GM12878 (cell line): ENCODE data around the gene DHRS7C. TPM values are rescaled to one million over a fixed set of nuclear protein-coding genes. Genes with fewer than 3 reads are reported as not detected.

Experiments
- ATAC-seq: fragments of 200-7000 bp; cut with Tn5 transposase; 3 replicates; pipeline ENCODE4 v1.9.1; 2020; ENCODE audit warnings: mild to moderate bottlenecking, moderate library complexity
- BruUV-seq: library from RNA; stranded (reverse); fragments of 400-500 nt; replicated peaks from 2 replicates; lab custom pipeline; 2021; lab: Mats Ljungman, UMichigan
- CTCF ChIA-PET: fragments of 300-600 bp; sonication (Branson Sonifier 250); formaldehyde crosslinking; extraction: SDS; loops from one replicate; lab custom pipeline; 2021; ENCODE audit warnings: inconsistent platforms; lab: Yijun Ruan, JAX
- POLR2A ChIA-PET: fragments of 350-600 bp; formaldehyde crosslinking; extraction: SDS; loops from one replicate; lab custom pipeline; 2021; ENCODE audit warnings: inconsistent platforms; lab: Charles Lee
- RAD21 ChIA-PET: fragments of 300-600 bp; sonication (Branson Sonifier 250); formaldehyde crosslinking; loops from one replicate; lab custom pipeline; 2023; ENCODE audit warnings: antibody characterized with exemption; ENCODE audit not compliant: unreplicated experiment; lab: Charles Lee
- SMC1A ChIA-PET: fragments of 300-600 bp; sonication (Branson Sonifier 250); formaldehyde crosslinking; loops from one replicate; lab custom pipeline; 2023; ENCODE audit not compliant: unreplicated experiment, uncharacterized antibody; lab: Charles Lee
- DNase-seq: peaks from one replicate; pipeline ENCODE4 v3.0.0-alpha.2; 2011; ENCODE audit warnings: low read depth, low spot score
- FAIRE-seq: peaks from 3 replicates; lab custom pipeline; 2011; peaks lifted over from hg19 to GRCh38; lab: Jason Lieb, UNC
- H2AFZ ChIP-seq: 2 replicates; pipeline ENCODE4 v1.6.0; 2011; ENCODE audit warnings: low read depth, low read length, control low read depth; ENCODE audit not compliant: control insufficient read depth
- H3K27ac ChIP-seq: 2 replicates; pipeline ENCODE4 v1.5.1; 2011; ENCODE audit warnings: control low read depth; ENCODE audit not compliant: control insufficient read depth, insufficient read depth
- H3K27me3 ChIP-seq, 2 experiments: replicated peaks in 1 of 2; 2 replicates each; pipeline versions ENCODE4 v1.6.0 to v1.6.1; 2011; ENCODE audit warnings: low read length in 1 of 2; ENCODE audit not compliant: control insufficient read depth in 2 of 2, insufficient read depth in 2 of 2
- H3K36me3 ChIP-seq, 2 experiments: 2 replicates each; pipeline ENCODE4 v1.5.1; 2011; ENCODE audit warnings: low read length in 1 of 2; ENCODE audit not compliant: control insufficient read depth in 2 of 2, insufficient read depth in 2 of 2
- H3K4me1 ChIP-seq: 2 replicates; pipeline ENCODE4 v1.6.1; 2011; ENCODE audit warnings: mild to moderate bottlenecking, low read length, moderate library complexity, mixed read lengths; ENCODE audit not compliant: control insufficient read depth, insufficient read depth
- H3K4me2 ChIP-seq: 2 replicates; pipeline ENCODE4 v1.6.0; 2011; ENCODE audit warnings: control low read depth; ENCODE audit not compliant: control insufficient read depth, insufficient read depth
- H3K4me3 ChIP-seq: fragments of 200-600 bp; sonication (generic); 2 replicates; pipeline ENCODE4 v1.5.1; 2016
- H3K79me2 ChIP-seq: 2 replicates; pipeline ENCODE4 v1.6.0; 2011; ENCODE audit warnings: low read length; ENCODE audit not compliant: control insufficient read depth, insufficient read depth
- H3K9ac ChIP-seq: 2 replicates; pipeline ENCODE4 v1.8.0; 2011; ENCODE audit warnings: low read length, control low read depth, mixed read lengths; ENCODE audit not compliant: control insufficient read depth, insufficient read depth
- H3K9me3 ChIP-seq: replicated peaks from 3 replicates; pipeline ENCODE4 v1.5.1; 2011; ENCODE audit warnings: mild to moderate bottlenecking, low read length; ENCODE audit not compliant: control insufficient read depth, insufficient read depth
- H4K20me1 ChIP-seq: 2 replicates; pipeline ENCODE4 v1.6.0; 2011; ENCODE audit not compliant: control insufficient read depth, insufficient read depth
- BCLAF1 ChIP-seq: fragments of 450-650 bp; IDR thresholded peaks from 2 replicates; pipeline ENCODE4 v1.6.1; 2017; ENCODE audit warnings: antibody characterized with exemption, mild to moderate bottlenecking, moderate library complexity
- CEBPB ChIP-seq, 2 experiments: fragments of 150-350 bp in 1 of 2; IDR thresholded peaks; 2 replicates each; pipeline ENCODE4 v1.6.1; 2012 to 2014; ENCODE audit warnings: low read depth in 2 of 2, low read length in 2 of 2, borderline replicate concordance in 1 of 2, inconsistent platforms in 1 of 2
- IRF4 ChIP-seq: IDR thresholded peaks from 2 replicates; pipeline ENCODE4 v1.6.1; 2011; ENCODE audit warnings: low read depth, low read length
- MXI1 ChIP-seq: fragments of 150-350 bp; IDR thresholded peaks from 2 replicates; pipeline ENCODE4 v1.6.1; 2011; ENCODE audit warnings: low read depth, mild to moderate bottlenecking, inconsistent platforms, low read length, improper control_type of control experiment
- NFYB ChIP-seq: IDR thresholded peaks from 2 replicates; pipeline ENCODE4 v1.6.1; 2011; ENCODE audit warnings: low read depth, mild to moderate bottlenecking, low read length, improper control_type of control experiment, moderate library complexity; ENCODE audit not compliant: insufficient read depth
- NR2C2 ChIP-seq: IDR thresholded peaks from 2 replicates; pipeline ENCODE4 v1.6.1; 2011; ENCODE audit warnings: borderline replicate concordance, low read depth; ENCODE audit not compliant: control insufficient read depth, insufficient read length
- PBX3 ChIP-seq: IDR thresholded peaks from 2 replicates; pipeline ENCODE4 v1.6.1; 2011; ENCODE audit warnings: mild to moderate bottlenecking, low read depth, low read length, moderate library complexity; ENCODE audit not compliant: insufficient replicate concordance
- POLR2AphosphoS2 ChIP-seq: IDR thresholded peaks from 2 replicates; pipeline ENCODE4 v1.6.1; 2011; ENCODE audit warnings: low read depth, mild to moderate bottlenecking, low read length, improper control_type of control experiment, moderate library complexity
- SPI1 ChIP-seq: IDR thresholded peaks from 2 replicates; pipeline ENCODE4 v1.6.1; 2011; ENCODE audit warnings: low read depth, mild to moderate bottlenecking, low read length, moderate library complexity, borderline replicate concordance; ENCODE audit not compliant: insufficient read depth
- STAT1 ChIP-seq: fragments of 450-650 bp; conservative IDR thresholded peaks from 2 replicates; pipeline ENCODE4 v1.6.1; 2014; ENCODE audit warnings: antibody characterized with exemption, mild to moderate bottlenecking
- TBL1XR1 ChIP-seq: IDR thresholded peaks from 2 replicates; pipeline ENCODE4 v1.6.1; 2012; ENCODE audit warnings: low read depth, low read length, improper control_type of control experiment
- WRNIP1 ChIP-seq: IDR thresholded peaks from 2 replicates; pipeline ENCODE4 v1.6.1; 2011; ENCODE audit warnings: low read depth, low read length, improper control_type of control experiment, borderline replicate concordance
- YY1 ChIP-seq: IDR thresholded peaks from 2 replicates; pipeline ENCODE4 v1.6.1; 2011; ENCODE audit warnings: low read depth, mild to moderate bottlenecking, low read length
- WGBS: methylation state at CpG from one replicate; pipeline ENCODE4 v1.1.6; 2016; ENCODE audit warnings: low lambda C conversion rate; ENCODE audit not compliant: insufficient replicate concordance, insufficient coverage; ENCODE audit errors: missing lambda C conversion rate; 5-methylcytosine and 5-hydroxymethylcytosine counted together
- in situ Hi-C: fragments of 300-500 bp; cut with MboI; formaldehyde crosslinking; loops from 9 replicates; pipeline ENCODE4 v1.14.3; 2018; ENCODE audit warnings: mixed read lengths
- intact Hi-C: fragments of 100-400 bp; cut with micrococcal nuclease; formaldehyde crosslinking; loops from one replicate; pipeline ENCODE4 v1.14.2; 2022; ENCODE audit not compliant: unreplicated experiment
- polyA plus RNA-seq, 11 experiments: library from polyadenylated mRNA; depleted of rRNA in 4 of 11; unstranded in 6 of 11; stranded (reverse) in 5 of 11; fragments of >200 nt; fragmentation: Nextera tagmentation in 4 of 11; fragmentation: Illumina TruSeq in 1 of 11; extraction: Ambion mirVana in 4 of 11; extraction: Trizol in 1 of 11; gene quantifications; 1 replicate in 1 of 11; 2 replicates in 10 of 11; pipeline versions ENCODE4 v1.2.1 to v1.2.3, GENCODE V29; 2011 to 2016; ENCODE audit warnings: inconsistent platforms in 2 of 11, missing spikeins in 2 of 11, low read depth in 1 of 11
- total RNA-seq, 4 experiments: library from RNA; depleted of rRNA in 3 of 4; stranded (reverse); fragments of >200 nt in 3 of 4; fragmentation: Illumina TruSeq in 1 of 4; extraction: Trizol in 1 of 4; gene quantifications; 2 replicates each; pipeline versions ENCODE4 v1.2.1 to v1.2.3, GENCODE V29; 2013 to 2021
- TF ChIP-seq, protein P1 (sequence below): IDR thresholded peaks from 2 replicates; pipeline ENCODE4 v1.6.1; 2012; ENCODE audit warnings: low read length, inconsistent platforms
- TF ChIP-seq, protein P2 (sequence below): fragments of 450-650 bp; conservative IDR thresholded peaks from 2 replicates; pipeline ENCODE4 v1.6.1; 2017; ENCODE audit warnings: mild to moderate bottlenecking, moderate library complexity

The DHRS7C gene
- total and polyA plus RNA-seq, 10 of the 15 experiments (the other 5 are each of a cell fraction or from before 2014, with no cell fraction given): not detected

DNA sequence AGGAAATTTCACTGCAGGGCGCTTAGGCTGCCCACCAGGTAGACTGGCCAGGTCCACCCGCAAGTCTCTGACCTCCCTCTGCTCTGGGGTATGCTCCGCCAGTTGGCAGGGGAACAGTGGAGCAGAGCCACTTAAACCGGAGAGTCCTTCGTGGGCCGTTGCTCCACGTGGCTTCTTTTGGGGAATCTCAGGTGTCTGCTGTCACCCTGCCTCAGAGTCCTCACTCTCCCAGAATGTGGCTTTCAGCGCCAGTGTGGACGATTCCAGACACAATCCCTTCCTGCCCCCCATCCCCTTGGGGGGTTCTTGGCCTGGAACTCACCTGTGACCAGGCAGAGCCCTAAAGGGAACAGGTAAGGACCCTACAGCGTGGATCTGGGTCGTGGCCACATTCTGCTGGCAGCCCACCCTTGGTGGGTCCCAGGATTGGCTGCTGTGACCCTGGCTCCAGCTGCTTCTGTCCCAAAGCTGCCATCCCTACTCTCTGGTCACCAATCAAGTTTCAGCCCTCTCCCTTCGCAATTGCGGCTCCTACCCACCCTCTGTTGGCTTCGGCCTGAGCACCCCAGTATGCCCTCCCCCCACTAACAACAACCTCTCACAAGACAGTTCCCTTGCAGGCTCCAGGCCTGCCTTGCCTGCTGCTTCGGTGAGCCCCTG, 22.2 kb downstream of the DHRS7C start:
- in situ Hi-C loops (no loop called here), intact Hi-C loops (loop anchor here (2.0 to 5.0 kb wide), 2 partner anchors 40 to 192 kb away; partner anchors contain the start of genes CFAP52 and STX8)
- Histone ChIP-seq H3K4me2 (no peak overlapping the region), H4K20me1 (no peaks in the 10 kb centered on the region), H3K79me2 (no peaks in the 10 kb centered on the region), H2AFZ (no peak overlapping the region), H3K27ac (no peak overlapping the region), H3K27me3 (no peaks in the 10 kb centered on the region), H3K4me1 (no peaks in the 10 kb centered on the region), H3K9me3 (no peaks in the 10 kb centered on the region), H3K4me3 (no peak overlapping the region), H3K9ac (no peak overlapping the region), H3K36me3 (no peaks in the 10 kb centered on the region)
- FAIRE-seq (no peak), DNase-seq (no peak), ATAC-seq (no peak)
- ChIA-PET SMC1A (interaction anchor here (1.0 to 1.2 kb wide), 3 partner anchors 10 to 192 kb away, joined by 3 to 5 read pairs (median 3); no protein-coding TSS in a partner anchor), CTCF (interaction anchor here (0.7 to 1.7 kb wide), 20 partner anchors 9 to 1369 kb away, joined by 3 to 12 read pairs (median 5); partner anchors contain the start of genes CFAP52 and STX8), RAD21 (interaction anchor here (0.9 to 1.9 kb wide), 3 partner anchors 40 to 193 kb away, joined by 3 to 8 read pairs (median 6); partner anchors contain the start of genes CFAP52 and STX8), POLR2A (no interaction called here)
- 53% methylated on average over 15 of the region's 15 CpGs for WGBS
- no TSS peak for BruUV-seq
- TF ChIP-seq, protein P1, sequence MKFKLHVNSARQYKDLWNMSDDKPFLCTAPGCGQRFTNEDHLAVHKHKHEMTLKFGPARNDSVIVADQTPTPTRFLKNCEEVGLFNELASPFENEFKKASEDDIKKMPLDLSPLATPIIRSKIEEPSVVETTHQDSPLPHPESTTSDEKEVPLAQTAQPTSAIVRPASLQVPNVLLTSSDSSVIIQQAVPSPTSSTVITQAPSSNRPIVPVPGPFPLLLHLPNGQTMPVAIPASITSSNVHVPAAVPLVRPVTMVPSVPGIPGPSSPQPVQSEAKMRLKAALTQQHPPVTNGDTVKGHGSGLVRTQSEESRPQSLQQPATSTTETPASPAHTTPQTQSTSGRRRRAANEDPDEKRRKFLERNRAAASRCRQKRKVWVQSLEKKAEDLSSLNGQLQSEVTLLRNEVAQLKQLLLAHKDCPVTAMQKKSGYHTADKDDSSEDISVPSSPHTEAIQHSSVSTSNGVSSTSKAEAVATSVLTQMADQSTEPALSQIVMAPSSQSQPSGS: no peak
- TF ChIP-seq IRF4: no peak
- no peak for TF ChIP-seq YY1
- no peak for TF ChIP-seq NR2C2
- no peak for TF ChIP-seq PBX3
- TF ChIP-seq MXI1: no peak
- no peak for TF ChIP-seq NFYB
- no peak for TF ChIP-seq SPI1
- TF ChIP-seq BCLAF1: no peak
- TF ChIP-seq TBL1XR1: no peak
- TF ChIP-seq STAT1: no peak
- no peak for TF ChIP-seq POLR2AphosphoS2
- TF ChIP-seq, protein P2, sequence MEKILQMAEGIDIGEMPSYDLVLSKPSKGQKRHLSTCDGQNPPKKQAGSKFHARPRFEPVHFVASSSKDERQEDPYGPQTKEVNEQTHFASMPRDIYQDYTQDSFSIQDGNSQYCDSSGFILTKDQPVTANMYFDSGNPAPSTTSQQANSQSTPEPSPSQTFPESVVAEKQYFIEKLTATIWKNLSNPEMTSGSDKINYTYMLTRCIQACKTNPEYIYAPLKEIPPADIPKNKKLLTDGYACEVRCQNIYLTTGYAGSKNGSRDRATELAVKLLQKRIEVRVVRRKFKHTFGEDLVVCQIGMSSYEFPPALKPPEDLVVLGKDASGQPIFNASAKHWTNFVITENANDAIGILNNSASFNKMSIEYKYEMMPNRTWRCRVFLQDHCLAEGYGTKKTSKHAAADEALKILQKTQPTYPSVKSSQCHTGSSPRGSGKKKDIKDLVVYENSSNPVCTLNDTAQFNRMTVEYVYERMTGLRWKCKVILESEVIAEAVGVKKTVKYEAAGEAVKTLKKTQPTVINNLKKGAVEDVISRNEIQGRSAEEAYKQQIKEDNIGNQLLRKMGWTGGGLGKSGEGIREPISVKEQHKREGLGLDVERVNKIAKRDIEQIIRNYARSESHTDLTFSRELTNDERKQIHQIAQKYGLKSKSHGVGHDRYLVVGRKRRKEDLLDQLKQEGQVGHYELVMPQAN: no peak
- no peak for TF ChIP-seq CEBPB (IDR thresholded peaks at IDR 0.05; ENCODE audit: borderline replicate concordance in 1 of 2, low read depth in 2 of 2, low read length in 2 of 2)
- TF ChIP-seq WRNIP1: no peak
